Adrenal gland (tissue), 12 donors: ENCODE measurements around the gene ACBD7. TPM values are rescaled to one million over a fixed set of nuclear protein-coding genes. Genes with fewer than 3 reads are reported as not detected.

Experiments
- DNase-seq, 7 donors: peaks; one replicate each; pipeline ENCODE4 v3.0.0-alpha.2; 2019 to 2020
- H3K27ac ChIP-seq, 5 donors: fragments of 200-600 bp; sonication (generic) in 4 of 5; 1 replicate in 3 of 5; 2 replicates in 2 of 5; pipeline versions ENCODE4 v1.5.1 to v1.8.0; 2016 to 2020; ENCODE audit warnings: mild to moderate bottlenecking in 1 of 5
- H3K27me3 ChIP-seq: fragments of 200-600 bp; 2 replicates; pipeline ENCODE4 v1.8.0; 2021
- H3K36me3 ChIP-seq, 2 donors: fragments of 200-600 bp; replicated peaks in 1 of 2; 1 replicate in 1 of 2; 2 replicates in 1 of 2; pipeline versions ENCODE4 v1.5.1 to v1.8.0; 2018 to 2022
- H3K4me1 ChIP-seq, 2 donors: fragments of 200-600 bp; replicated peaks in 1 of 2; 1 replicate in 1 of 2; 2 replicates in 1 of 2; pipeline versions ENCODE4 v1.5.1 to v1.8.0; 2018 to 2021
- H3K4me3 ChIP-seq, 4 donors: fragments of 200-600 bp; sonication (generic) in 3 of 4; one replicate each; pipeline ENCODE4 v1.5.1; 2016 to 2018
- H3K9me3 ChIP-seq, 3 donors: fragments of 200-600 bp; sonication (generic) in 1 of 3; replicated peaks in 1 of 3; 1 replicate in 2 of 3; 2 replicates in 1 of 3; pipeline versions ENCODE4 v1.5.1 to v1.8.0; 2016 to 2021
- CTCF ChIP-seq, 6 experiments: fragments of 450-650 bp in 4 of 6; fragments of 200-600 bp in 2 of 6; sonication (generic) in 1 of 6; IDR thresholded peaks; 1 replicate in 5 of 6; 2 replicates in 1 of 6; pipeline versions ENCODE4 v1.5.1 to v1.8.0; 2016 to 2021; ENCODE audit warnings: antibody characterized with exemption in 6 of 6, mild to moderate bottlenecking in 2 of 6, moderate library complexity in 1 of 6
- POLR2A ChIP-seq, 2 donors: fragments of 450-650 bp; IDR thresholded peaks; one replicate each; pipeline ENCODE4 v1.6.1; 2017; ENCODE audit warnings: antibody characterized with exemption in 2 of 2, mild to moderate bottlenecking in 2 of 2, moderate library complexity in 1 of 2
- WGBS, 4 donors: extraction: QIAGEN DNeasy Blood & Tissue Kit in 2 of 4; methylation state at CpG; one replicate each; pipeline versions ENCODE4 v1.1.5 to v1.1.7; 2013 to 2017; 5-methylcytosine and 5-hydroxymethylcytosine counted together
- intact Hi-C, 2 donors: fragments of 100-400 bp; cut with DNase I; formaldehyde crosslinking; loops; one replicate each; pipeline versions ENCODE4 v1.14.1 to v1.15.0; 2022 to 2023
- polyA plus RNA-seq, 3 donors: library from polyadenylated mRNA; stranded (reverse); fragments of 200-250 nt in 2 of 3; fragments of 350-450 nt in 1 of 3; fragmentation: Illumina TruSeq in 1 of 3; extraction: RNeasy Lipid Tissue Mini Kit (QIAGEN cat#74804) in 1 of 3; gene quantifications; one replicate each; pipeline ENCODE4 v1.2.3, GENCODE V29; 2013 to 2014
- total RNA-seq, 9 donors: library from RNA; depleted of rRNA in 4 of 9; stranded (reverse); fragments of >200 nt in 4 of 9; fragments of 120-200 nt in 1 of 9; fragmentation: NEBNext Ultra II Directional in 1 of 9; extraction: Animal tissue kit (Norgen Biotek cat#: 25700) in 1 of 9; gene quantifications; one replicate each; pipeline versions ENCODE4 v1.1.0 to v1.2.4, GENCODE V29; 2013 to 2023
- donor health status: healthy with polysubstance abuse.
- donor health status: Bipolar disorder and iron deficiency.
- donor health status: DM: yes; HTN: yes; CAD: no.
- donor health status: DM: no; HTN: no; CAD: no.
- donor health status: DM: no; HTN: no; CAD: no.
- donor health status: DM: yes; HTN: yes; CAD: no.

ACBD7 gene
- total and polyA plus RNA-seq, 12 donors, result 0.18 to 1.4 (median 0.32) TPM; not detected in 7

GRCh38 chr10:15106352-15107013 lies 17.9 kb upstream of the ACBD7 start:
- intact Hi-C loops, result no loop called here
- H3K9me3 ChIP-seq, result no peaks in the 10 kb centered on the region
- H3K36me3 ChIP-seq, result peaks cover 0 to 35% of the 10 kb centered on the region in 2 donors
- DNase-seq, result peak; percentile 50 to 87 (median 71)
- peaks cover 0 to 7% of the 10 kb centered on the region in 2 donors for H3K4me1 ChIP-seq
- H3K27me3 ChIP-seq, result no peaks in the 10 kb centered on the region
- no peak overlapping the region for H3K27ac ChIP-seq
- 52 to 55% (median 54%) methylated on average over 7 to 8 of the region's 8 CpGs for WGBS, 4 donors
- TF ChIP-seq POLR2A (IDR thresholded peaks at IDR 0.05) (no peak), CTCF (IDR thresholded peaks at IDR 0.05) (peak; percentile 74 to 89 (median 84))
- no peak overlapping the region for H3K4me3 ChIP-seq

GRCh38 chr10:15103513-15103912 lies 14.9 kb upstream of the ACBD7 start:
- TF ChIP-seq POLR2A (IDR thresholded peaks at IDR 0.05) (no peak), CTCF (IDR thresholded peaks at IDR 0.05) (no peak)
- H3K27ac ChIP-seq, result no peak overlapping the region
- H3K4me1 ChIP-seq, result peaks cover 3 to 21% of the 10 kb centered on the region in 2 donors
- WGBS, 4 donors, result 84 to 90% (median 87%) methylated on average over 9 of the region's 9 CpGs
- DNase-seq, result peak in 1 of 7 donors; percentile 69
- H3K4me3 ChIP-seq, result no peak overlapping the region
- intact Hi-C loops, result no loop called here
- H3K27me3 ChIP-seq, result no peaks in the 10 kb centered on the region
- no peaks in the 10 kb centered on the region for H3K9me3 ChIP-seq
- peaks cover 0 to 35% of the 10 kb centered on the region in 2 donors for H3K36me3 ChIP-seq

GRCh38 chr10:15099886-15100285 lies 11.3 kb upstream of the ACBD7 start:
- intact Hi-C loops, result no loop called here
- DNase-seq, result no peak

More at GRCh38 chr10:15099886-15100285, 11.3 kb upstream of the ACBD7 start:
- WGBS, 4 donors, result 59 to 79% (median 62%) methylated on average over 4 of the region's 4 CpGs
- H3K9me3 ChIP-seq, result no peaks in the 10 kb centered on the region
- H3K4me1 ChIP-seq, result peaks cover 9 to 29% of the 10 kb centered on the region in 2 donors
- TF ChIP-seq POLR2A (IDR thresholded peaks at IDR 0.05) (no peak), CTCF (IDR thresholded peaks at IDR 0.05) (no peak)
- peak overlapping the region in 1 of 5 donors; percentile 21 for H3K27ac ChIP-seq
- H3K27me3 ChIP-seq, result no peaks in the 10 kb centered on the region
- H3K36me3 ChIP-seq, result peaks cover 0 to 27% of the 10 kb centered on the region in 2 donors
- no peak overlapping the region for H3K4me3 ChIP-seq
